ENCODE data around the gene GPR152.
"Not testable (repeated sequence)": the region's sequence is repeated elsewhere in the genome, so short reads cannot be mapped to it uniquely, and the experiment has no call there.

The GPR152 gene

GRCh38 chr11:67489203-67489884 lies 36.8 kb upstream of the GPR152 start:
- no peak for DNase-seq

- no peak for DNase-seq
Observed at GRCh38 chr11:67486481-67487195, 34.1 kb upstream of the GPR152 start.

GRCh38 chr11:67485873-67486361 lies 33.4 kb upstream of the GPR152 start:
- not testable (repeated sequence) for DNase-seq

- DNase-seq: peak; percentile 83
Observed at GRCh38 chr11:67484847-67485311, 32.4 kb upstream of the GPR152 start.

- no peak for DNase-seq
Observed at GRCh38 chr11:67483831-67484665, 31.5 kb upstream of the GPR152 start.

GRCh38 chr11:67482827-67483798 lies 30.6 kb upstream of the GPR152 start, which contains the start of gene AIP:
TSS of gene AIP (plus strand) at chr11:67483026. CDS start at chr11:67483159, 133 bp downstream.
- DNase-seq: peak; percentile 99

GRCh38 chr11:67482275-67482826 lies 29.8 kb upstream of the GPR152 start:
- DNase-seq: peak; percentile 91

GRCh38 chr11:67477344-67478050 lies 25.0 kb upstream of the GPR152 start:
- not testable (repeated sequence) for DNase-seq

- not testable (repeated sequence) for DNase-seq
Observed at GRCh38 chr11:67476692-67477091, 24.2 kb upstream of the GPR152 start.

GRCh38 chr11:67472882-67473281 lies 20.4 kb upstream of the GPR152 start:
- DNase-seq: no peak

GRCh38 chr11:67470337-67471002 lies 17.9 kb upstream of the GPR152 start:
- DNase-seq: peak; percentile 5

- no peak for DNase-seq
Observed at GRCh38 chr11:67469508-67469811, 16.9 kb upstream of the GPR152 start.

GRCh38 chr11:67468759-67469507 lies 16.4 kb upstream of the GPR152 start, which contains the start of gene TMEM134:
TSS of gene TMEM134 (minus strand) at chr11:67469251. CDS start at chr11:67469192, 59 bp downstream.
- DNase-seq: peak; percentile 84

GRCh38 chr11:67468456-67468758 lies 15.9 kb upstream of the GPR152 start:
- no peak for DNase-seq

- DNase-seq: no peak
Observed at GRCh38 chr11:67468056-67468455, 15.5 kb upstream of the GPR152 start.

GRCh38 chr11:67466962-67467771 lies 14.6 kb upstream of the GPR152 start:
- DNase-seq: no peak

GRCh38 chr11:67466367-67466766 lies 13.8 kb upstream of the GPR152 start:
- DNase-seq: no peak

- not testable (repeated sequence) for DNase-seq
Observed at GRCh38 chr11:67465530-67465929, 13.0 kb upstream of the GPR152 start.

GRCh38 chr11:67465189-67465510 lies 12.6 kb upstream of the GPR152 start:
- no peak for DNase-seq

All from MV-4-11 (cell line).